PC-9 (cell line): ENCODE results near the gene BCO2. TPM values are rescaled to one million over a fixed set of nuclear protein-coding genes. Genes with fewer than 3 reads are reported as not detected.

Experiments used
- BruUV-seq: library from RNA; stranded (reverse); fragments of 400-500 nt; replicated peaks from 2 replicates; lab custom pipeline; 2021; lab: Mats Ljungman, UMichigan
- CTCF ChIA-PET: fragments of 300-600 bp; sonication (Branson Sonifier 250); formaldehyde crosslinking; loops from one replicate; lab custom pipeline; 2022; ENCODE audit warnings: antibody characterized with exemption; lab: Charles Lee
- POLR2A ChIA-PET: fragments of 300-600 bp; sonication (Branson Sonifier 250); formaldehyde crosslinking; loops from one replicate; lab custom pipeline; 2022; ENCODE audit warnings: antibody characterized with exemption; ENCODE audit not compliant: unreplicated experiment; lab: Charles Lee
- DNase-seq, 2 experiments: peaks; one replicate each; pipeline versions ENCODE4 v3.0.0 to v3.0.0-alpha.2; 2015 to 2022; ENCODE audit warnings: mixed read lengths in 1 of 2
- H2AFZ ChIP-seq: fragments of 200-600 bp; sonication (generic); 2 replicates; pipeline ENCODE4 v1.8.1; 2017; ENCODE audit warnings: antibody characterized with exemption
- H3F3A ChIP-seq: fragments of 200-600 bp; sonication (generic); 2 replicates; pipeline ENCODE4 v1.8.1; 2017; ENCODE audit warnings: antibody characterized with exemption, mild to moderate bottlenecking, low read depth; ENCODE audit not compliant: insufficient read depth
- H3K27ac ChIP-seq: fragments of 200-600 bp; sonication (generic); 2 replicates; pipeline ENCODE4 v1.6.1; 2016; ENCODE audit warnings: mixed run types
- H3K27me3 ChIP-seq: fragments of 200-600 bp; sonication (generic); 2 replicates; pipeline ENCODE4 v1.6.1; 2016; ENCODE audit warnings: low read depth, mixed run types; ENCODE audit not compliant: insufficient read depth
- H3K36me3 ChIP-seq: fragments of 200-600 bp; sonication (generic); 2 replicates; pipeline ENCODE4 v1.6.1; 2016; ENCODE audit warnings: low read depth, mixed run types
- H3K4me1 ChIP-seq: fragments of 200-600 bp; sonication (generic); replicated peaks from 2 replicates; pipeline ENCODE4 v1.6.1; 2016; ENCODE audit warnings: mixed run types; ENCODE audit not compliant: insufficient read depth
- H3K4me2 ChIP-seq: fragments of 200-600 bp; sonication (generic); 2 replicates; pipeline ENCODE4 v1.6.1; 2017; ENCODE audit warnings: mixed run types
- H3K4me3 ChIP-seq: fragments of 200-600 bp; sonication (generic); 2 replicates; pipeline ENCODE4 v1.6.1; 2016; ENCODE audit warnings: mixed run types
- H3K79me2 ChIP-seq: fragments of 200-600 bp; sonication (generic); 2 replicates; pipeline ENCODE4 v1.6.1; 2017; ENCODE audit warnings: low read depth, mixed run types
- H3K9me2 ChIP-seq: fragments of 200-600 bp; sonication (generic); 2 replicates; pipeline ENCODE4 v1.8.1; 2017; ENCODE audit warnings: mild to moderate bottlenecking; ENCODE audit not compliant: insufficient read depth
- H3K9me3 ChIP-seq: fragments of 200-600 bp; sonication (generic); 2 replicates; pipeline ENCODE4 v1.8.1; 2016; ENCODE audit warnings: low read depth; ENCODE audit not compliant: insufficient read depth
- H4K20me1 ChIP-seq: fragments of 200-600 bp; sonication (generic); 2 replicates; pipeline ENCODE4 v1.8.1; 2017; ENCODE audit not compliant: insufficient read depth
- CTCF ChIP-seq: fragments of 200-600 bp; sonication (generic); conservative IDR thresholded peaks from 2 replicates; pipeline ENCODE4 v1.6.1; 2017; ENCODE audit warnings: mixed run types, antibody characterized with exemption, mild to moderate bottlenecking, moderate library complexity
- EZH2 ChIP-seq: fragments of 200-600 bp; sonication (generic); IDR thresholded peaks from 2 replicates; pipeline ENCODE4 v1.8.0; 2017; ENCODE audit warnings: antibody characterized with exemption, low read depth
- intact Hi-C: fragments of 100-400 bp; cut with micrococcal nuclease; formaldehyde crosslinking; loops from one replicate; pipeline ENCODE4 v1.10.0; 2022; ENCODE audit not compliant: unreplicated experiment
- total RNA-seq: library from RNA; stranded (reverse); gene quantifications from 2 replicates; pipeline ENCODE4 v1.2.3, GENCODE V29; 2021

Gene BCO2
- total RNA-seq, 1 experiment from 2014 or later = 3.0 TPM

- no peak for DNase-seq
- no peak for TF ChIP-seq CTCF
- TF ChIP-seq EZH2 = no peak
- Histone ChIP-seq H3K79me2 (no peaks in the 10 kb centered on the region), H3F3A (peaks cover 9% of the 10 kb centered on the region), H4K20me1 (no peaks in the 10 kb centered on the region), H3K36me3 (no peaks in the 10 kb centered on the region), H3K27ac (no peak overlapping the region), H3K9me2 (no peaks in the 10 kb centered on the region), H2AFZ (no peak overlapping the region), H3K4me2 (no peak overlapping the region), H3K4me1 (peaks cover 16% of the 10 kb centered on the region), H3K4me3 (no peak overlapping the region), H3K9me3 (no peaks in the 10 kb centered on the region; the same call in 1 of the 2 replicates), H3K27me3 (no peaks in the 10 kb centered on the region)
- BruUV-seq = no TSS peak
- POLR2A ChIA-PET = no interaction called here
- CTCF ChIA-PET = interaction anchor here (0.6 kb wide), 1 partner anchor 408 kb away, joined by 3 read pairs; no protein-coding TSS in a partner anchor
- intact Hi-C loops = no loop called here
Measured at GRCh38 chr11:112177589-112177988, 2.3 kb downstream of the BCO2 start.

GRCh38 chr11:112178428-112178827, 3.1 kb downstream of the BCO2 start:
- intact Hi-C loops = no loop called here
- no TSS peak for BruUV-seq

GRCh38 chr11:112178936-112179335, 3.6 kb downstream of the BCO2 start:
- no peak overlapping the region for H2AFZ ChIP-seq
- no peaks in the 10 kb centered on the region for H3K9me2 ChIP-seq
- H3F3A ChIP-seq = peaks cover 9% of the 10 kb centered on the region
- TF ChIP-seq EZH2 (no peak), CTCF (no peak)
- no peaks in the 10 kb centered on the region for H4K20me1 ChIP-seq
- H3K4me1 ChIP-seq = peaks cover 16% of the 10 kb centered on the region
- DNase-seq = no peak
- no TSS peak for BruUV-seq
- CTCF ChIA-PET = no interaction called here
- H3K9me3 ChIP-seq = no peaks in the 10 kb centered on the region; the same call in 1 of the 2 replicates
- H3K27ac ChIP-seq = no peak overlapping the region
- no peak overlapping the region for H3K4me2 ChIP-seq
- H3K79me2 ChIP-seq = no peaks in the 10 kb centered on the region
- H3K27me3 ChIP-seq = no peaks in the 10 kb centered on the region
- intact Hi-C loops = no loop called here
- POLR2A ChIA-PET = no interaction called here
- no peak overlapping the region for H3K4me3 ChIP-seq
- no peaks in the 10 kb centered on the region for H3K36me3 ChIP-seq

More at GRCh38 chr11:112178428-112178827, 3.1 kb downstream of the BCO2 start:
- Histone ChIP-seq H3K27me3 (no peaks in the 10 kb centered on the region), H3K36me3 (no peaks in the 10 kb centered on the region), H3K9me3 (no peaks in the 10 kb centered on the region; the same call in 1 of the 2 replicates), H3K4me3 (no peak overlapping the region), H4K20me1 (no peaks in the 10 kb centered on the region), H2AFZ (no peak overlapping the region), H3F3A (peaks cover 9% of the 10 kb centered on the region), H3K4me1 (peaks cover 16% of the 10 kb centered on the region), H3K27ac (no peak overlapping the region), H3K9me2 (no peaks in the 10 kb centered on the region), H3K4me2 (no peak overlapping the region), H3K79me2 (no peaks in the 10 kb centered on the region)
- ChIA-PET CTCF (no interaction called here), POLR2A (no interaction called here)
- no peak for TF ChIP-seq CTCF
- no peak for TF ChIP-seq EZH2
- DNase-seq = no peak
